SKM-1 treated with dmso at 0.1 percent for 144 hours (cell line): ENCODE data around the gene FGFRL1.

ENCODE experiments used
- DNase-seq: peaks from one replicate; lab custom pipeline; 2025; ENCODE audit not compliant: unreplicated experiment; lab: John Stamatoyannopoulos, UW

FGFRL1 gene

GRCh38 chr4:1004557-1005485 lies 6.6 kb upstream of the FGFRL1 start:
- DNase-seq = no peak

DNA sequence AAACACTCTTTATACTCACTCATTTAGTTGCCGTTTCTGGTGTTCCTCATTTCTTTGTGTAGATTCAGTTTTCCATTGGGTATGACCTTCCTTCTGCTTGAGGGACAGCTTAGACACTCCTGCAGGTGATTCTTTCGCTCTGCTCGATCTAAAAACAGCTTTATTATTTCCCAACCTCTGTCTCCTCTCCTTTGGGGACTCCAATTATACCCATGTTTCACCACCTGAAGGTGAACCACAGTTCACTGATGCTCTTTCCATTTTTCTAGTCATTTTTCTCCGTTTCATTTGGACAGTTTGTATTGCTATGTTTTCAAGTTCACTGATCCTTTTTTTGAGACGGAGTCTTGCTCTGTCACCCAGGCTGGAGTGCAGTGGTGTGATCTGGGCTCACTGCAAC lies 4.6 kb upstream of the FGFRL1 start:
- peak; percentile 23 for DNase-seq

- DNase-seq = no peak
Observed at GRCh38 chr4:1008840-1009541, 2.4 kb upstream of the FGFRL1 start.

GRCh38 chr4:1009542-1010394 lies 1.7 kb upstream of the FGFRL1 start:
- peak; percentile 55 for DNase-seq

- DNase-seq = peak; percentile 97
Observed at GRCh38 chr4:1010395-1011021, 918 bp upstream of the FGFRL1 start.

DNA sequence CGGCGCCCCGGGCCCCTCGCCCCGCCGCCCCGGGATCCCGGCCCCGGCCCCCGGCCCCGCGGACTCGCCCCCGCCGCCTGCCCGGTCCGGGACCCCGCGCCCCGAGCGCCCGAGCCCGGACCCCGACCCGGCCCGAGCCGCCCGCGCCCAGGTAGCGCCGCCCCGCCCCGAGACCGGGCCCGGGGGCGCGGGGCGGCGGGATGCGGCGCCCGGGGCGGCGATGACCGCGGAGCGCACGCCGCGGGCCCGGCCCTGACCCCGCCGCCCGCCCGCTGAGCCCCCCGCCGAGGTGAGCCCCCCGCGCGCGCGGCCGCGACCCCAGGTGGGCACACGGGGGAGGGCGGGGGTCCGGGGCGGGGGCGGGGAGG lies 224 bp downstream of the FGFRL1 start:
- DNase-seq = no peak

GRCh38 chr4:1012034-1012739 lies 761 bp downstream of the FGFRL1 start:
- DNase-seq = peak; percentile 24

DNA sequence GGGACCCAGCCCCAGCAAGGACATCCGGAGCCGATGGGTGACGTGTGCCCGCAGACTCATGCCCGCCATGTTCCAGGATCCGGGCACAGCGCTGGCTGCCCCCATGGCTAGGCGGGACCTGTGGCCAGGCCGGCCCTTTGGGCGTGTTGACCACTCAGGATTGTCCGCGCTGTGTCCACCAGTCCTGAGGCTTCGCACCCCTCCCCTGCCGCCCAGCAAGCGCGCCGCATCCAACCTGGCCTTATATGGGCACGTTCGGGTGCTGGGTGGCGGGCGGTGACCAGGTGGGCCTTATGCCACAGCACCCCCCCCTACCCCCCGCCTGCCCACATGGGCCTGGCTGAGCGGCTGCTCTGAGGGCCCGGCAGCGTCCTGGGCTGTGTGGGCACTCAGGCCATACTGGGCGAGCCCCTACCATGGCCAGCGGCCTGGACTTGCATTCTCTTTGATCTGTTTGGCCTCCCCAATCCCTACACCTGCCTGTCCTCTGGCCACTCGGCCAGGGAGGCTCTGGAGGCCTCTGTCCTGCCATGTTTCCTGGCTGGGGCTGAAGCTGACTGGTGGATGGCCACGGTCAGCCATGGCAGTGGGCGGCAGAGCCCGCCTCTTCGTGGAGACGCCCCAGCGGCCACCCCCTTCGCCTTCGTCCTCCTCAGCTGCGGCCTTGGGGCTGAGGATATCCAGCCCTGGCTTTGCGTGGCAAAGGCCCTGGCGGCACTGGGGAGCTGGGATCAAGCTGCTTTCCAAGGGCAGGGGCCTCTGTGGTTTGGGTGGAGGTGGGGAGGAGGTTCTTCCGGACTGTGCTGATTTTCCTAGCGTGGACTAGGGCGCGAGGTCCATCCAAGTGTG lies 2.0 kb downstream of the FGFRL1 start:
- DNase-seq = no peak

DNA sequence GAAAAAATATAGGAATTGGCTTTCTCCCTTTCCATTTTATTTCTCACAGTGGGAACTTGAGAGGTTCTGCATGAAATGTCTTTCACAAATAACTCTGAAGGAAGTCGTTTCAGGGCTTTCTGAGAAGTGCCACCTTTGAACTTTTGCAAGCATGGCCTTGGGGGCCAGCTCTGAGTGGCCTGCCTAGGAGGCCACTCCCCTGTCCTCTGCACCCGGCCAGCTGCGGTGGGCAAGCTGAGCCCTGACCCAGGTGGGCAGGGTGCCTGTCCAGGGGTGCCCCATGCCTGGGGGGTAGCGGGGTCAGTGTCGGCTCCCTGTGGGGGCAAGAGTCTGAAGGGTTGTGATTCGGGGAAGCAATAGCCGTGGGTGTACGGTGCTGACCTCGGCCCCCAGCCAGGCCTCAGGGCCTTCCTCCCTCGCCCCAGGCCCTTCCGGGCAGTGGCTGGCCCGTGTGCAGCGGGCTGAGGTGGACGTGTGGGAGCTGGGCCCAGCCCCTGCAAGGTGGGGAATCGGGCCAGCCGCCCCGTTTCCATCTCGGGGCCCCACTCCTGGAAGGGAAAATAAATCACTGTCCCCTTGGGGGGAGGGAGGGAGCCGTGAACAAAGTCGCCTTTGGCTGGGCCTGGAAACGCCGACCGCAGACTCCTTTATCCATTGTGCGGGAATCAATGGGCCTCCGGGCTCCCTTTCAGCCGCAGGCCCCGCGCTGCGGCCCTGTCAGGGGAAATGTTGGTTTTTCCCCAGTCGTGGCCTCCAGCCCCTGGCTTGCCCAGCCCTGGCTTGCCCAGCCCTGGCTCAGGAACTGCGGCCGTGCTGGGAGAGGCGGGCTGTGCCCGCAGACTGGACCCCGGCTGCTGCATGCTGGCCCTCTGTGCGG lies 3.1 kb downstream of the FGFRL1 start:
- DNase-seq = no peak

- DNase-seq = no peak
Observed at GRCh38 chr4:1015179-1015578, 3.8 kb downstream of the FGFRL1 start.

GRCh38 chr4:1015746-1016145 lies 4.3 kb downstream of the FGFRL1 start:
- no peak for DNase-seq

- no peak for DNase-seq
Observed at GRCh38 chr4:1017211-1017610, 5.8 kb downstream of the FGFRL1 start.

GRCh38 chr4:1017706-1018105 lies 6.3 kb downstream of the FGFRL1 start:
- DNase-seq = no peak

DNA sequence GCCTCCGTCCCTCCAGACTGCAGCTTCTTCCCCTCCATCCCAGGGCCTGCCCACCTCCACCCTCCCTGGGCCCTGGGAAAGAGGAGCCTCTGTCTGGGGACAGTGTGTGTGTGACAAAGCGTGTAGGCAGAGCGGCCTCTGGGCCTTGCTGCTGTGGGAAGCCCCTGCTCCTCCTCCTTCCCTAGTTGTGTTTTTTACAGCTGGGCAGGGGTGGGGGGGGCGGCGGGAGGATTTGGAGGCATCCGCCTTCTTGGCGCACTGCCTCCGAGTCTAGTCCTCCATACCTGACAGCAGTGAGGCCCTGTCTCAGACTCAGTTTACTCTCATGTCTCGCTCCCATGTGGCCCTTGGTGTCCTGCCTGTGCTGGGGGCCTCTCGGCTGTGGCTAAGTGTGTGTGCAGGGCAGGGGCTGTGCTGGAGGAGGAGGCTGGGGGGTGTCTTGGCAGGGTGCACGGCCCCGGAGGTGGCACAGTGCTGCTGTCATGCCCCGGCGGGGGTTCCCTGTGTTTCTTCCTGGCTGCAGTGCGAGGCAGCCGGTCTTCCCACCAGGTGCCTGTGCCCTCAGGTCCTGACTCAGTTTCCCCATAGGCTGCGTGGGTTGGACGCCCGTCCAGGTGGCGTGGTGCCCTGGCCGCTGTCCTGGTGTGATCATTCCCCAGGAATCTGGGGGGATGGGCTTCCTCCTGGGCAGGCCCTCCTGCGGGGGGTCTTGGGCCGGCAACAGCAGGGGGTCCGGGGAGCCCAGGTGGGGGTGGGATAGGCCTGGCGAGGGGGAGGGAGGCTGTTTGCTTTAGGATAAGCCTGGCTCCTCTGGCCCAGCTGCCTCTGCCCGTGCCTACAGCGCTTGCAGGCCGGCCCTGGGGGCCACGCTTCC lies 7.0 kb downstream of the FGFRL1 start:
- DNase-seq = no peak

- DNase-seq = no peak
Observed at GRCh38 chr4:1019320-1019719, 7.9 kb downstream of the FGFRL1 start.

- no peak for DNase-seq
Observed at GRCh38 chr4:1019729-1020470, 8.5 kb downstream of the FGFRL1 start.
